Bronchial epithelial cell (primary cell): Measurements from ENCODE around the gene PGC. TPM values are rescaled to one million over a fixed set of nuclear protein-coding genes. Genes with fewer than 3 reads are reported as not detected.

Source experiments
- DNase-seq: peaks from one replicate; pipeline ENCODE4 v3.0.0-alpha.2; 2010; ENCODE audit warnings: low read depth
- FAIRE-seq: peaks from 2 replicates; lab custom pipeline; 2011; peaks lifted over from hg19 to GRCh38; lab: Jason Lieb, UNC
- H3K27me3 ChIP-seq: 2 replicates; pipeline ENCODE4 v1.5.1; 2011; ENCODE audit warnings: low read length; ENCODE audit not compliant: control insufficient read depth, insufficient read depth
- H3K36me3 ChIP-seq: 2 replicates; pipeline ENCODE4 v1.5.1; 2011; ENCODE audit warnings: low read length; ENCODE audit not compliant: control insufficient read depth, insufficient read depth
- H3K4me3 ChIP-seq: 2 replicates; pipeline ENCODE4 v1.5.1; 2011; ENCODE audit warnings: mild to moderate bottlenecking, low read depth, low read length, control low read depth
- total RNA-seq: library from RNA; depleted of rRNA; stranded (reverse); fragments of >200 nt; gene quantifications from 2 replicates; pipeline ENCODE4 v1.2.1, GENCODE V29; 2014
- TF ChIP-seq, protein P1 (sequence below): IDR thresholded peaks from 2 replicates; pipeline ENCODE4 v1.5.1; 2011; ENCODE audit warnings: mild to moderate bottlenecking, moderate library complexity, low read length, control low read depth, inconsistent platforms; ENCODE audit not compliant: insufficient read depth, severe bottlenecking

PGC gene
- total RNA-seq, 1 donor from 2014 or later, result not detected

DNA sequence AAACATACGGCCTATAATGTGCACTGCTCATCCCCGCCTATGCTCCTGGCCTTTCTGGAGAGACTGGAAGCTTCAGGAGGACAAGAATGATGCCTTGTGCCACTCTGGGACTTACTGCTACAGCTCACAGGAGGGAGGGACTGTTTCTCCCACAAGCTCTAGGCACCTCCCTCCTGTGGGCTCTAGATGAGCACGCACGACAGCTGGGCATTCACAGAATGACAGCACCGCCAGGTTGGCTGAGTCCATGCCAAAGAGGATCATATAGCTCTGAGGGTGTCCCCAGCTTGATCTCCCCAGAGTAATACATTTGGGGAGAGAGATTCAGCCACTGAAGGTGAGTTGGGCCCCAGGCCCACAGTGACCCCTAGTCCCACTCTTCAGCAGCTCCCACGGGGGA lies 10.1 kb upstream of the PGC start:
- TF ChIP-seq, protein P1, sequence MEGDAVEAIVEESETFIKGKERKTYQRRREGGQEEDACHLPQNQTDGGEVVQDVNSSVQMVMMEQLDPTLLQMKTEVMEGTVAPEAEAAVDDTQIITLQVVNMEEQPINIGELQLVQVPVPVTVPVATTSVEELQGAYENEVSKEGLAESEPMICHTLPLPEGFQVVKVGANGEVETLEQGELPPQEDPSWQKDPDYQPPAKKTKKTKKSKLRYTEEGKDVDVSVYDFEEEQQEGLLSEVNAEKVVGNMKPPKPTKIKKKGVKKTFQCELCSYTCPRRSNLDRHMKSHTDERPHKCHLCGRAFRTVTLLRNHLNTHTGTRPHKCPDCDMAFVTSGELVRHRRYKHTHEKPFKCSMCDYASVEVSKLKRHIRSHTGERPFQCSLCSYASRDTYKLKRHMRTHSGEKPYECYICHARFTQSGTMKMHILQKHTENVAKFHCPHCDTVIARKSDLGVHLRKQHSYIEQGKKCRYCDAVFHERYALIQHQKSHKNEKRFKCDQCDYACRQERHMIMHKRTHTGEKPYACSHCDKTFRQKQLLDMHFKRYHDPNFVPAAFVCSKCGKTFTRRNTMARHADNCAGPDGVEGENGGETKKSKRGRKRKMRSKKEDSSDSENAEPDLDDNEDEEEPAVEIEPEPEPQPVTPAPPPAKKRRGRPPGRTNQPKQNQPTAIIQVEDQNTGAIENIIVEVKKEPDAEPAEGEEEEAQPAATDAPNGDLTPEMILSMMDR, result no peak
- DNase-seq (no peak), FAIRE-seq (no peak)
- H3K36me3 ChIP-seq, result no peaks in the 10 kb centered on the region
- H3K4me3 ChIP-seq, result no peak overlapping the region
- no peaks in the 10 kb centered on the region for H3K27me3 ChIP-seq

DNA sequence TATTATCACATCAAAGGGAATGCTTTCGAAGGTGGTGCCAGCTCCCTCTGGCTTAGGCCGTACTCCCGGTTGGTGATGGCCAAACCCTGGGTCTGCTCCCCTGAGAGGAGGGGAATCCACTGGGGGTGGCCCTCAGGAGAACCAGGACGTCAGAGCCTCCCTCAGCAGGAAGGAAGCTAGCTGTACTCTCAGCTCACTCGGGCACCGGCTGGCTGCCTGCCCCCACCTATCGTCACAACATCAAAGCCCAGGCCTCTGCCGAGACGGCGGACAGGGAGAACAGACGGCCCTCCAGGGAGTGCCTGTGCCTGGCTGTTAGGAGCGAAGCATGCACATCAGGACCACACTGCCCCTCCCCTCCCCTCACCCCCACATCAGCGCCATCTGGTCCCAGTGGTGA lies 9.2 kb upstream of the PGC start:
- no peak overlapping the region for H3K4me3 ChIP-seq
- DNase-seq (no peak), FAIRE-seq (no peak)
- TF ChIP-seq, protein P1, result no peak
- H3K36me3 ChIP-seq, result no peaks in the 10 kb centered on the region
- no peaks in the 10 kb centered on the region for H3K27me3 ChIP-seq

DNA sequence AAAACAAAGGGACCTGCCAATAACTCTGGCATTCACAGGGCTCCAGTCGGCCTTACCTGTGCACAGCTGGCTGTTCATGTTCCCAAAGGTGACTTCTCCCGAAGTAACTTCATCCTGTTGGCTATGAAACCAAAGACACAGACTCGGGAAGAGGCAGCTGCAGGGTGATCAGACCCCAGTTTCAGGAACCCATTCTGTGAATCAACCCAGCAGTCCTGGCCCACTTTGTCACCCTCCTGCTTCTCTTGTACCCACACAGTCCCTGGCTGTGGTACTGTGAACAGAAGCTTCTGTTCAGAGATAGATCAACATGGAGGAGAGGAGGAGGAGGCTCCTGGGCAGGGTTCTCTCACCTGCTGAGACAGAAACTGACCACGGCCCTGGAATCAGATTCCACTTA lies 8.7 kb upstream of the PGC start:
- DNase-seq (no peak), FAIRE-seq (no peak)
- no peak overlapping the region for H3K4me3 ChIP-seq
- TF ChIP-seq, protein P1, result no peak
- H3K36me3 ChIP-seq, result no peaks in the 10 kb centered on the region
- H3K27me3 ChIP-seq, result no peaks in the 10 kb centered on the region

DNA sequence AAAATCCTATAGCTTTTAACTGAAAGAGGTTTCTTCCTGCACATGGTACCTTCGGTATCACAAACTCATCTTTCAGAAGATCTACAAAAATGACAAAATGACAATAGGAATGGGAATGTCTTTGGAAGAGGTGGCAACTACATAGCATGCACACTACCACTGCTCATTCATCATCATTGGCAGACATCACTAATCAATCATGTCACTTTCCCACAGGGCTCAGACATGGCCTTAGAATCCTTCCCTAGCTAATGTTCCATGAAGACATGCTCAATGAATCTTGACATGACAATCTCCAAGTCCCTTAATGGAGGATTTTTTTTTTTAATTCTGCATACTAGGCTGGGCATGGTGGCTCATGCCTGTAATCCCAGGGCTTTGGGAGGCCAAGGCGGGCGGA lies 3.2 kb upstream of the PGC start:
- Histone ChIP-seq H3K4me3 (no peak overlapping the region), H3K36me3 (no peaks in the 10 kb centered on the region), H3K27me3 (peaks cover 2% of the 10 kb centered on the region)
- FAIRE-seq (no peak), DNase-seq (no peak)
- TF ChIP-seq, protein P1, result no peak

DNA sequence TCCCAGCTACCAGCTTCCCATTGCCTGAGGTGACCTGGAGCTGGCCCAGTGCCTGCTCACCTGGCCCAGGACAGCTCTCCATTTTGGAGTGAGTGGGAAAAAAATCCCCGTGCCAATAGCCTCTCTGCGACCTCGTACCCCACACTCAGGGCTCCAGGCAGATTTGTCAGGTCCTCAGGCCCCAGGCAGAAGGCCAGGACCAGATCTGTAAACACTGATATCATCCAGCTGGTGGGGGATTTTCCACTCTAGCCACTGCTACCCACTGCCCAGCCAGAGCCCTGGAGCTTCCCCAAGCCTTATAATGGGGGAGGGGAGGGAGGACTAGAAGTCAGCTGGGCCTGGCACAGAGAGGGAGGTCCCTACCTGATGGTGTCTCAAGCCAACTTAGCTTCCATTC lies 1.3 kb upstream of the PGC start:
- DNase-seq (no peak), FAIRE-seq (no peak)
- Histone ChIP-seq H3K27me3 (peaks cover 2% of the 10 kb centered on the region), H3K36me3 (no peaks in the 10 kb centered on the region), H3K4me3 (no peak overlapping the region)
- TF ChIP-seq, protein P1, result no peak

DNA sequence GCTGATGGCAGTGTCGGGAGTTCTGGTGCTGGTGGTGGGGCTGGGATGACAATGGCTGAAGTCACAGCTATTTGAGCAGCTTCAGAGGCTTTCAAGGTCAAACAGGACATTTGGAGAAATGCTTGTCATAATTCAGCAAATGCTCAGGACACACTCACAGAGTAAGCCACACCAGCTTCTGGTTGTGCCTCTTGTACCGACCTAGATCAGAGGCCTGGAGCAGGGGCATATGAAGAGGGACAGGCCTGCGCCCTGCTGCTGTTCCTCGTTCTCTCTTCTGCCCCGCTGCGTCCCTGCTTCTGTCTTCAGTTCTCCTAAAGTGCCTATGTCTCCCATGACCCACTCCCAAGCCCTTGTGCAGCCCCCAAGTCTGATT lies 893 bp upstream of the PGC start:
- DNase-seq, result no peak
- Histone ChIP-seq H3K27me3 (peaks cover 2% of the 10 kb centered on the region), H3K36me3 (no peaks in the 10 kb centered on the region), H3K4me3 (no peak overlapping the region)
- FAIRE-seq, result no peak
- TF ChIP-seq, protein P1, result no peak
